CD14-positive monocyte (primary cell): ENCODE results near the gene VPS52. TPM values are rescaled to one million over a fixed set of nuclear protein-coding genes. Genes with fewer than 3 reads are reported as not detected.

Experiments
- DNase-seq, 3 donors: peaks; one replicate each; pipeline ENCODE4 v3.0.0-alpha.2; 2011 to 2022
- H2AFZ ChIP-seq: 2 replicates; pipeline ENCODE4 v1.6.0; 2012; ENCODE audit warnings: mild to moderate bottlenecking, low read depth, low read length, inconsistent platforms; ENCODE audit not compliant: insufficient read depth, poor library complexity, severe bottlenecking
- H3K27ac ChIP-seq, 2 donors: 1 replicate in 1 of 2; 2 replicates in 1 of 2; pipeline ENCODE4 v1.5.1; 2012 to 2013; ENCODE audit warnings: low read length in 2 of 2, control low read depth in 1 of 2, inconsistent platforms in 1 of 2, low read depth in 1 of 2, mild to moderate bottlenecking in 1 of 2
- H3K27me3 ChIP-seq, 2 donors: one replicate each; pipeline versions ENCODE4 v1.6.0 to v1.6.1; 2011 to 2013; ENCODE audit warnings: low read length in 2 of 2; ENCODE audit not compliant: control insufficient read depth in 2 of 2, insufficient read depth in 2 of 2
- H3K36me3 ChIP-seq, 2 donors: replicated peaks in 1 of 2; 1 replicate in 1 of 2; 2 replicates in 1 of 2; pipeline versions ENCODE4 v1.5.1 to v1.6.1; 2012 to 2013; ENCODE audit warnings: low read length in 2 of 2, control low read depth in 1 of 2, inconsistent platforms in 1 of 2, mild to moderate bottlenecking in 1 of 2; ENCODE audit not compliant: insufficient read depth in 2 of 2, control insufficient read depth in 1 of 2
- H3K4me1 ChIP-seq, 2 donors: 1 replicate in 1 of 2; 2 replicates in 1 of 2; pipeline versions ENCODE4 v1.5.1 to v1.6.1; 2012 to 2013; ENCODE audit warnings: low read length in 2 of 2, control low read depth in 1 of 2, inconsistent platforms in 1 of 2, mild to moderate bottlenecking in 1 of 2, moderate library complexity in 1 of 2; ENCODE audit not compliant: insufficient read depth in 2 of 2, control insufficient read depth in 1 of 2
- H3K4me2 ChIP-seq: replicated peaks from 2 replicates; pipeline ENCODE3; 2012; ENCODE audit warnings: low read length, moderate library complexity, mild to moderate bottlenecking; ENCODE audit not compliant: poor library complexity, severe bottlenecking; ENCODE audit errors: extremely low read depth
- H3K4me3 ChIP-seq, 3 experiments: fragments of 200-600 bp in 1 of 3; sonication (generic) in 1 of 3; replicated peaks in 1 of 3; 1 replicate in 2 of 3; 2 replicates in 1 of 3; pipeline ENCODE4 v1.5.1; 2011 to 2013; ENCODE audit warnings: low read length in 3 of 3, mild to moderate bottlenecking in 3 of 3, control low read depth in 2 of 3, low read depth in 2 of 3, inconsistent platforms in 1 of 3, moderate library complexity in 1 of 3
- H3K79me2 ChIP-seq: 2 replicates; pipeline ENCODE4 v1.6.0; 2012; ENCODE audit warnings: mild to moderate bottlenecking, control low read depth, inconsistent platforms, low read length, moderate library complexity; ENCODE audit not compliant: insufficient read depth
- H3K9ac ChIP-seq: 2 replicates; pipeline ENCODE4 v1.6.0; 2017; ENCODE audit warnings: low read length, mild to moderate bottlenecking; ENCODE audit not compliant: insufficient read depth, poor library complexity, severe bottlenecking
- H3K9me3 ChIP-seq, 2 donors: replicated peaks in 1 of 2; 1 replicate in 1 of 2; 2 replicates in 1 of 2; pipeline versions ENCODE4 v1.5.1 to v1.6.1; 2012 to 2013; ENCODE audit warnings: low read length in 2 of 2, control low read depth in 1 of 2; ENCODE audit not compliant: control insufficient read depth in 1 of 2, insufficient read depth in 1 of 2
- H4K20me1 ChIP-seq: 2 replicates; pipeline ENCODE4 v1.6.0; 2012; ENCODE audit warnings: mild to moderate bottlenecking, low read length, control low read depth, moderate library complexity; ENCODE audit not compliant: insufficient read depth
- H3K27ac Mint-ChIP-seq, 7 donors: one replicate each; pipeline ENCODE4 v1.8.0; 2020; ENCODE audit warnings: mild to moderate bottlenecking in 7 of 7, mixed read lengths in 7 of 7, moderate library complexity in 6 of 7, inconsistent platforms in 2 of 7
- H3K27me3 Mint-ChIP-seq, 3 donors: one replicate each; pipeline ENCODE4 v1.8.0; 2021 to 2022; ENCODE audit warnings: low read depth in 3 of 3, mild to moderate bottlenecking in 3 of 3, mixed read lengths in 3 of 3, moderate library complexity in 3 of 3, inconsistent platforms in 1 of 3
- H3K36me3 Mint-ChIP-seq, 2 donors: one replicate each; pipeline ENCODE4 v1.8.0; 2020; ENCODE audit warnings: mixed read lengths in 2 of 2, inconsistent platforms in 1 of 2, mild to moderate bottlenecking in 1 of 2
- H3K4me1 Mint-ChIP-seq: one replicate; pipeline ENCODE4 v1.8.0; 2020; ENCODE audit warnings: mild to moderate bottlenecking, mixed read lengths
- H3K4me3 Mint-ChIP-seq, 2 donors: one replicate each; pipeline ENCODE4 v1.8.0; 2020; ENCODE audit warnings: mild to moderate bottlenecking in 2 of 2, mixed read lengths in 2 of 2, moderate library complexity in 1 of 2
- H3K9me3 Mint-ChIP-seq, 7 donors: one replicate each; pipeline ENCODE4 v1.8.0; 2020 to 2022; ENCODE audit warnings: mixed read lengths in 7 of 7, mild to moderate bottlenecking in 6 of 7, moderate library complexity in 6 of 7, inconsistent platforms in 2 of 7
- CTCF ChIP-seq: fragments of 200-600 bp; IDR thresholded peaks from one replicate; pipeline ENCODE4 v1.8.0; 2022; ENCODE audit warnings: antibody characterized with exemption, mild to moderate bottlenecking
- WGBS: methylation state at CpG from one replicate; pipeline ENCODE4 v1.1.5; 2013; ENCODE audit warnings: missing lambda C conversion rate; ENCODE audit not compliant: insufficient coverage; 5-methylcytosine and 5-hydroxymethylcytosine counted together
- intact Hi-C, 2 donors: fragments of 100-400 bp; cut with micrococcal nuclease; formaldehyde crosslinking; loops; one replicate each; pipeline versions ENCODE4 v1.15.0 to v1.15.1; 2023
- polyA plus RNA-seq, 3 donors: library from polyadenylated mRNA; depleted of rRNA in 1 of 3; unstranded in 2 of 3; stranded (reverse) in 1 of 3; fragments of 300-500 nt in 2 of 3; fragments of >200 nt in 1 of 3; fragmentation: Illumina TruSeq in 2 of 3; gene quantifications; 1 replicate in 2 of 3; 2 replicates in 1 of 3; pipeline ENCODE4 v1.2.3, GENCODE V29; 2012 to 2021

The VPS52 gene
- polyA plus RNA-seq, 3 donors = 11.0 to 150 (median 14.5) TPM

GRCh38 chr6:33247977-33248642 is 23.6 kb downstream of the VPS52 start:
- Histone ChIP-seq H3K9me3 (no peaks in the 10 kb centered on the region), H3K4me3 (peak overlapping the region; percentile 28 to 77 (median 31)), H4K20me1 (no peaks in the 10 kb centered on the region), H3K9ac (peak overlapping the region; percentile 63), H2AFZ (peak overlapping the region; percentile 89), H3K27ac (peak overlapping the region; percentile 90 to 93), H3K27me3 (peaks cover 0 to 2% of the 10 kb centered on the region in 2 donors), H3K4me1 (peaks cover 24 to 29% of the 10 kb centered on the region in 2 donors), H3K79me2 (peaks cover 4% of the 10 kb centered on the region), H3K36me3 (peaks cover 10 to 21% of the 10 kb centered on the region in 2 donors), H3K4me2 (peak overlapping the region; percentile 84)
- Mint-ChIP-seq H3K4me3 (peak overlapping the region; percentile 81 to 92), H3K9me3 (no peaks in the 10 kb centered on the region), H3K27me3 (peaks cover 12 to 14% (median 13%) of the 10 kb centered on the region in 3 donors), H3K4me1 (peaks cover 32% of the 10 kb centered on the region), H3K36me3 (peaks cover 19 to 21% of the 10 kb centered on the region in 2 donors), H3K27ac (peak overlapping the region; percentile 91 to 97 (median 96))
- under 1% methylated on average over 24 of the region's 28 CpGs for WGBS
- TF ChIP-seq CTCF = peak; percentile 98
- intact Hi-C loops = loop anchor here (2.0 to 10.0 kb wide), 10 partner anchors 36 to 313 kb away; partner anchors contain the start of genes COL11A2 (in 1 of the 2), RXRB (in 1 of the 2) and SLC39A7 (in 1 of the 2)
- DNase-seq = peak; percentile 79 to 85 (median 82)

GRCh38 chr6:33243476-33243875 is 28.2 kb downstream of the VPS52 start:
- Mint-ChIP-seq H3K4me1 (peaks cover 13% of the 10 kb centered on the region), H3K27me3 (peaks cover 19 to 28% (median 22%) of the 10 kb centered on the region in 3 donors), H3K9me3 (peaks cover 0 to 7% (median 0%) of the 10 kb centered on the region in 7 donors), H3K36me3 (no peaks in the 10 kb centered on the region), H3K27ac (no peak overlapping the region), H3K4me3 (no peak overlapping the region)
- H2AFZ ChIP-seq = no peak overlapping the region
- H3K36me3 ChIP-seq = no peaks in the 10 kb centered on the region
- H3K27me3 ChIP-seq = peaks cover 3 to 8% of the 10 kb centered on the region in 2 donors
- no peak overlapping the region for H3K27ac ChIP-seq
- H3K9ac ChIP-seq = no peak overlapping the region
- no peak overlapping the region for H3K4me3 ChIP-seq
- intact Hi-C loops = loop anchor here (10.0 kb wide), 4 partner anchors 49 to 309 kb away; partner anchors contain the start of gene COL11A2 (in 1 of the 2)
- TF ChIP-seq CTCF = no peak
- no CpG with 5 or more reads among the region's 1 CpG for WGBS
- peak in 1 of 3 donors; percentile 29 for DNase-seq
- no peaks in the 10 kb centered on the region for H4K20me1 ChIP-seq
- no peaks in the 10 kb centered on the region for H3K9me3 ChIP-seq
- H3K4me2 ChIP-seq = no peak overlapping the region
- H3K4me1 ChIP-seq = peaks cover 10 to 18% of the 10 kb centered on the region in 2 donors
- no peaks in the 10 kb centered on the region for H3K79me2 ChIP-seq
